Measurements from ENCODE around the gene SKAP2. TPM values are rescaled to one million over a fixed set of nuclear protein-coding genes. Genes with fewer than 3 reads are reported as not detected.

Gene SKAP2
- total RNA-seq, 1 experiment from 2014 or later: 30.7 TPM

DNA sequence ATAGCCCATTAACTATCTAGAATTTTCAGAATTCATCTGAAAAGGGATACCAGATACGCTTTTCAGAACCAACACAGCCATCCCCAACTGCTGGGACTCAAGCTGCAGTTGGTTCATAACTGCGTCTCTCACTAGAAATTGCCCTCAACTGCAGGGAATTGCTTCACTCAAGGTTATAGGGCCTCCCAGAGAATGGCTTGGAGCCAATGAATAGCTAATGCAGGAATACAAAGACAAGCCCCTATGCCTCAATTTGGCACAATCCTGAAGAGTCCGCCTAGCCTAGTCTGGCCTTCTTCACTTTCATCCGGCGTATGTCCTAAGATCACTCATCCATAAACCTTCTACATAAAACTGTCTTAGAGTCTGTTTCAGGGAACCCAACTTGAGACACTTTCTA lies 164.0 kb downstream of the SKAP2 start:
- TF ChIP-seq EGR1 (IDR thresholded peaks at IDR 0.05; ENCODE audit: low read depth): no peak
- TF ChIP-seq ELF1 (IDR thresholded peaks at IDR 0.05; ENCODE audit: borderline replicate concordance, low read depth): no peak
- TF ChIP-seq FOSL1 (IDR thresholded peaks at IDR 0.05; ENCODE audit: low read depth): no peak
- TF ChIP-seq TCF7L2 (IDR thresholded peaks at IDR 0.05; ENCODE audit: borderline replicate concordance, extremely low read depth, insufficient read depth, insufficient read length): no peak
- Histone ChIP-seq H3K79me2 (ENCODE audit: insufficient read depth, low read length) (no peaks in the 10 kb centered on the region), H3K9me3 (ENCODE audit: control insufficient read depth in 1 of 2, insufficient read depth in 1 of 2, low read depth in 1 of 2, low read length in 2 of 2) (no peaks in the 10 kb centered on the region), H3K27ac (ENCODE audit: low read depth, low read length) (no peak overlapping the region), H3K4me2 (ENCODE audit: low read length) (no peak overlapping the region), H4K20me1 (ENCODE audit: insufficient read depth) (no peaks in the 10 kb centered on the region), H2AFZ (ENCODE audit: low read depth, low read length, poor library complexity, severe bottlenecking) (no peak overlapping the region), H3K27me3 (ENCODE audit: insufficient read depth, low read length) (no peaks in the 10 kb centered on the region), H3K9ac (ENCODE audit: low read length) (no peak overlapping the region), H3K4me1 (ENCODE audit: control insufficient read depth in 1 of 2, insufficient read depth in 2 of 2, low read length in 2 of 2) (no peaks in the 10 kb centered on the region), H3K4me3 (replicated peaks in 1 of 2; ENCODE audit: low read depth in 1 of 2, low read length in 2 of 2) (no peak overlapping the region), H3K9me2 (ENCODE audit: insufficient read depth) (no peaks in the 10 kb centered on the region), H3K36me3 (ENCODE audit: control insufficient read depth in 1 of 2, insufficient read depth in 2 of 2, low read length in 2 of 2) (no peaks in the 10 kb centered on the region)
- ChIA-PET RAD21 (ENCODE audit: low non-redundant PET in 1 of 2, low total read pairs in 2 of 2, uncharacterized antibody in 2 of 2, unreplicated experiment in 2 of 2) (no interaction called here), POLR2A (no interaction called here), CTCF (no interaction called here)
- DNase-seq (ENCODE audit: low read depth, low spot score) (no peak), ATAC-seq (no peak)
- intact Hi-C loops (cut with micrococcal nuclease): no loop called here
- no TSS peak for BruUV-seq (replicated peaks)

- no peaks in the 10 kb centered on the region for H4K20me1 ChIP-seq (ENCODE audit: insufficient read depth)
- H3K79me2 ChIP-seq (ENCODE audit: insufficient read depth, low read length): no peaks in the 10 kb centered on the region
- H3K4me3 ChIP-seq (replicated peaks in 1 of 2; ENCODE audit: low read depth in 1 of 2, low read length in 2 of 2): no peak overlapping the region
- H3K27ac ChIP-seq (ENCODE audit: low read depth, low read length): no peak overlapping the region
- H3K9ac ChIP-seq (ENCODE audit: low read length): no peak overlapping the region
- no peak overlapping the region for H3K4me2 ChIP-seq (ENCODE audit: low read length)
- no peaks in the 10 kb centered on the region for H3K36me3 ChIP-seq (ENCODE audit: control insufficient read depth in 1 of 2, insufficient read depth in 2 of 2, low read length in 2 of 2)
- ChIA-PET CTCF (no interaction called here), RAD21 (ENCODE audit: low non-redundant PET in 1 of 2, low total read pairs in 2 of 2, uncharacterized antibody in 2 of 2, unreplicated experiment in 2 of 2) (no interaction called here), POLR2A (no interaction called here)
- DNase-seq (ENCODE audit: low read depth, low spot score) (no peak), ATAC-seq (no peak)
- no peaks in the 10 kb centered on the region for H3K27me3 ChIP-seq (ENCODE audit: insufficient read depth, low read length)
- no peaks in the 10 kb centered on the region for H3K4me1 ChIP-seq (ENCODE audit: control insufficient read depth in 1 of 2, insufficient read depth in 2 of 2, low read length in 2 of 2)
- H2AFZ ChIP-seq (ENCODE audit: low read depth, low read length, poor library complexity, severe bottlenecking): no peak overlapping the region
- H3K9me3 ChIP-seq (ENCODE audit: control insufficient read depth in 1 of 2, insufficient read depth in 1 of 2, low read depth in 1 of 2, low read length in 2 of 2): no peaks in the 10 kb centered on the region
- intact Hi-C loops (cut with micrococcal nuclease): no loop called here
- TF ChIP-seq ZFX (IDR thresholded peaks at IDR 0.05) (no peak), FOSL1 (IDR thresholded peaks at IDR 0.05; ENCODE audit: low read depth) (no peak), EGR1 (IDR thresholded peaks at IDR 0.05; ENCODE audit: low read depth) (no peak), ELF1 (IDR thresholded peaks at IDR 0.05; ENCODE audit: borderline replicate concordance, low read depth) (no peak), SP1 (IDR thresholded peaks at IDR 0.05; ENCODE audit: low read depth) (no peak)
- no peaks in the 10 kb centered on the region for H3K9me2 ChIP-seq (ENCODE audit: insufficient read depth)
- BruUV-seq (replicated peaks): no TSS peak
Observed at GRCh38 chr7:26699766-26700165, 164.6 kb downstream of the SKAP2 start.
